PFSK-1 (cell line): ENCODE data around the gene BCAS3.

ENCODE experiments used
- FOXP2 ChIP-seq: optimal IDR thresholded peaks from 2 replicates; pipeline ENCODE3; 2011; ENCODE audit warnings: borderline replicate concordance, control low read depth, inconsistent platforms; ENCODE audit not compliant: insufficient read depth; ENCODE audit errors: extremely low read length, extremely low read depth
- POLR2AphosphoS5 ChIP-seq: IDR thresholded peaks from 2 replicates; pipeline ENCODE4 v1.6.1; 2012; ENCODE audit warnings: low read depth, mild to moderate bottlenecking, control low read depth, low read length, moderate library complexity
- SIN3A ChIP-seq: IDR thresholded peaks from 2 replicates; pipeline ENCODE4 v1.6.1; 2012; ENCODE audit warnings: mild to moderate bottlenecking, low read length, moderate library complexity, borderline replicate concordance; ENCODE audit not compliant: insufficient read depth
- TAF1 ChIP-seq: IDR thresholded peaks from 2 replicates; pipeline ENCODE4 v1.6.1; 2012; ENCODE audit warnings: low read length, control low read depth, borderline replicate concordance; ENCODE audit not compliant: insufficient read depth
- TF ChIP-seq, protein P1 (sequence below), 2 experiments: IDR thresholded peaks; 2 replicates each; pipeline versions ENCODE4 v1.6.1 to v1.8.0; 2011 to 2012; ENCODE audit warnings: low read depth in 2 of 2, low read length in 2 of 2, control low read depth in 1 of 2, inconsistent platforms in 1 of 2, mild to moderate bottlenecking in 1 of 2, moderate library complexity in 1 of 2; ENCODE audit not compliant: insufficient read depth in 1 of 2

BCAS3 gene

DNA sequence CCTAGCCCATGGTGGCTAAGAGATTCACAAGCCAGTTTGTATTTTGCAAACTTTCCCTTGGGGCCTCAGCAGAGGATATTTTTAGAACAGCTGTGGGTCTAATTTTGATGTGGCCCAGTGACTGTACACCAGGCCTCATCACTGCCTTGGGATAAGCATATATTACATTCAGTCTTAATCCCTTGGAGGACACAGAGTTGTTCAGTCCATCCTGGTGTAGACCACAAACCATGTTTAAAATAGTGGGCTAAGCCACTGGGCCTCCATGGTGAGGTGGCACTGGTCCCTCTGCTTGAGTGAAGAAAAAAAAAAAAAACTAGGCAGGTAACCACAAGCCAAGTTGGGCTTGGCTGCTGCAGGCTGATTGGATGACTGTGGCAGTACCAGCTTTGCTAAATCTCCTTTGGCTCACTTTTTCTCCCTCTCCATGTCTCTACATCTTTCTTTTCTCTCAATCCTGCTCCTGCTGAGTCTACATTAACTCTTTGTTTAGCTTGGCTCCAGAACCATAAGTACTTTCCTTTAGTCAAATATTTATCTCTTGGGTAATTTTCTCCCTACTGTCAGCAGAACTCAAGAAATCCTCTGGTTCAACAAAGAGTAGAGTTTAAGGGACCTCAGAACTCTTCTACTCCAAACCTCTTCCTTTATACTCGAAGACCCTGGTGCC, 602.0 kb downstream of the BCAS3 start:
- TF ChIP-seq, protein P1, sequence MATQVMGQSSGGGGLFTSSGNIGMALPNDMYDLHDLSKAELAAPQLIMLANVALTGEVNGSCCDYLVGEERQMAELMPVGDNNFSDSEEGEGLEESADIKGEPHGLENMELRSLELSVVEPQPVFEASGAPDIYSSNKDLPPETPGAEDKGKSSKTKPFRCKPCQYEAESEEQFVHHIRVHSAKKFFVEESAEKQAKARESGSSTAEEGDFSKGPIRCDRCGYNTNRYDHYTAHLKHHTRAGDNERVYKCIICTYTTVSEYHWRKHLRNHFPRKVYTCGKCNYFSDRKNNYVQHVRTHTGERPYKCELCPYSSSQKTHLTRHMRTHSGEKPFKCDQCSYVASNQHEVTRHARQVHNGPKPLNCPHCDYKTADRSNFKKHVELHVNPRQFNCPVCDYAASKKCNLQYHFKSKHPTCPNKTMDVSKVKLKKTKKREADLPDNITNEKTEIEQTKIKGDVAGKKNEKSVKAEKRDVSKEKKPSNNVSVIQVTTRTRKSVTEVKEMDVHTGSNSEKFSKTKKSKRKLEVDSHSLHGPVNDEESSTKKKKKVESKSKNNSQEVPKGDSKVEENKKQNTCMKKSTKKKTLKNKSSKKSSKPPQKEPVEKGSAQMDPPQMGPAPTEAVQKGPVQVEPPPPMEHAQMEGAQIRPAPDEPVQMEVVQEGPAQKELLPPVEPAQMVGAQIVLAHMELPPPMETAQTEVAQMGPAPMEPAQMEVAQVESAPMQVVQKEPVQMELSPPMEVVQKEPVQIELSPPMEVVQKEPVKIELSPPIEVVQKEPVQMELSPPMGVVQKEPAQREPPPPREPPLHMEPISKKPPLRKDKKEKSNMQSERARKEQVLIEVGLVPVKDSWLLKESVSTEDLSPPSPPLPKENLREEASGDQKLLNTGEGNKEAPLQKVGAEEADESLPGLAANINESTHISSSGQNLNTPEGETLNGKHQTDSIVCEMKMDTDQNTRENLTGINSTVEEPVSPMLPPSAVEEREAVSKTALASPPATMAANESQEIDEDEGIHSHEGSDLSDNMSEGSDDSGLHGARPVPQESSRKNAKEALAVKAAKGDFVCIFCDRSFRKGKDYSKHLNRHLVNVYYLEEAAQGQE (IDR thresholded peaks at IDR 0.05; ENCODE audit: insufficient read depth in 1 of 2, low read depth in 2 of 2, low read length in 2 of 2), result no peak
- TF ChIP-seq FOXP2 (no peak), SIN3A (no peak), TAF1 (no peak), POLR2AphosphoS5 (no peak)

DNA sequence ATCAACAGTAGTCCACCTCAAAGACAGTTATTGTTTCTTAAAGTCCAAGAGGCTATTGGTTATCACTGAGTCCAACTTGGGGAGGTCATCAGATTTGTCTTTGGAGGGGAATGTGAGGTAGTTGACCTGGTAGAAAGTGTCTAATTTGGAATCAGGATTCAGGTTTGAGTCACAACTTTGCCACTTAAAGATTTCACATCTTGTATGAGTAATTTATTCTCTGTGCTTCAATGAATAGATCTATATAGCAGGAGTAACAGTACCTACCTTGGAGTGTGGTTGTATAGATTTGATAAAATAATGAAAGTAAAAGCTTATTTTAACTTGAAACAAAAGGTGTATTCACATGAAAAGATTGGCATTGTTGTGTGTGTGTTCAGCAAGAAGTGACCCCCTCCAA, 602.7 kb downstream of the BCAS3 start:
- TF ChIP-seq POLR2AphosphoS5, result no peak
- no peak for TF ChIP-seq SIN3A
- TF ChIP-seq TAF1, result no peak
- TF ChIP-seq FOXP2, result no peak
- TF ChIP-seq, protein P1 (IDR thresholded peaks at IDR 0.05; ENCODE audit: insufficient read depth in 1 of 2, low read depth in 2 of 2, low read length in 2 of 2), result no peak

DNA sequence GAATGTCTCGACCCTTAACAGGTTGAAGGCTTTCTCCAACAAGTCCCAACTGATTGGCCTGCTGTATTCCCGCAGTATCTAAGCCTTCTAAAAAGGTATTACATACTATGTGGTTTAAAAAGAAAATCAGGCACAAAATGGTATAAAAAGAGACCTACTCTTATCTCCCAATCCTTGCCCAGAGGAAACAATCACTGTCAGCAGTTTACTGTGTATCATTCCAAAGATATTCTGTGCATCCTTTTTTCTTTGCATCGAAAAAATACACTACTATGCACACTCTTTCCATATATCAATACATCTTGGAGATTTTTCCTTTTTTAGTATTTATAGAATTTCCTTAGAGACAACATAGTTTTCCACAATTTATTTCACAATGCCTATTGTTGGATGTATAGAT, 603.2 kb downstream of the BCAS3 start:
- TF ChIP-seq, protein P1 (IDR thresholded peaks at IDR 0.05; ENCODE audit: insufficient read depth in 1 of 2, low read depth in 2 of 2, low read length in 2 of 2), result no peak
- no peak for TF ChIP-seq FOXP2
- TF ChIP-seq TAF1, result no peak
- no peak for TF ChIP-seq SIN3A
- no peak for TF ChIP-seq POLR2AphosphoS5

DNA sequence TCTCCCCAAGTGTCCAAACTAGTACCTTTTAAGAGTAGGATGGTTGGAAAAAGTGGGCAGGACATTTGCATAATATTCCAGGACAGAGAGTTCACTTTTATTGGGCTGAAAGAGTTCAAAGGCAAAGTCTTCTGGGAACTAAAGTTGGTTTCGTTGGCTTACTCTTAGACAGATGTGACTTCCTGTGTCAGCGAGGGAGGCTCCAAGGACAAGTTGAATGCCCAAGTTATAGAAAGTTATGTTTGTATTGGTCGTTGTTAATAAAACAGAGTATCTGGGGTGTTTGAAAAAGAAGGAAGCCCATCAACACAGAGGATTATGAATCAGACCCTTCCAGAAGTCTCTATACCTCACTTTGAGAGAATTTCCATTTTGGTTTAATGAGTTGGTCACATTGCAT, 604.7 kb downstream of the BCAS3 start:
- TF ChIP-seq, protein P1 (IDR thresholded peaks at IDR 0.05; ENCODE audit: insufficient read depth in 1 of 2, low read depth in 2 of 2, low read length in 2 of 2), result no peak
- no peak for TF ChIP-seq TAF1
- TF ChIP-seq SIN3A, result no peak
- TF ChIP-seq FOXP2, result no peak
- no peak for TF ChIP-seq POLR2AphosphoS5

DNA sequence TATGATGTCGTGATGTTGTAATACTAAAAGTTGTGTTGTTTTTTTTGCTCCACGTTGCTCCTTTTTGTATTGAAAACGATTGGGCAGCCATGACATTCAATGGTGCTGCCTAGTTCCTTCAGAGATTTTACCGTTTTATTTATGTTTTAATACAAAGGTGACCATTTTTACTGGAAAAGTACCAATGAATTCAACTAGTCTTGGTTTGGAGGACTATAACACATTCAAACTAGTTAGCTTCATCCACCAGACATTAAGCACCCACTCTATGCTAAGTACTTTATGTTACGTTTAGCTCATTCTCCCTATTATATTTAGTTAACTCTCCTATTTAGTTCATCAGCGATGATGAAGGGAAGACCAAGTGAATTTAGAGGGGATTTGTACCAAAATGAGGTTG, 605.4 kb downstream of the BCAS3 start:
- TF ChIP-seq TAF1 (no peak), SIN3A (no peak), POLR2AphosphoS5 (no peak), FOXP2 (no peak)
- TF ChIP-seq, protein P1 (IDR thresholded peaks at IDR 0.05; ENCODE audit: insufficient read depth in 1 of 2, low read depth in 2 of 2, low read length in 2 of 2), result no peak
